Gastroesophageal sphincter (tissue), 3 donors: ENCODE data around the gene XRCC1.

Experiments used
- EP300 ChIP-seq: sonication (generic); formaldehyde crosslinking; IDR thresholded peaks from one replicate; pipeline ENCODE4 v1.6.1; 2017; ENCODE audit warnings: antibody characterized with exemption, mild to moderate bottlenecking
- POLR2A ChIP-seq, 2 donors: fragments of 450-650 bp; IDR thresholded peaks; one replicate each; pipeline ENCODE4 v1.6.1; 2017; ENCODE audit warnings: antibody characterized with exemption in 2 of 2, mild to moderate bottlenecking in 2 of 2, moderate library complexity in 1 of 2
- POLR2AphosphoS5 ChIP-seq: sonication (generic); formaldehyde crosslinking; IDR thresholded peaks from one replicate; pipeline ENCODE4 v1.6.1; 2017; ENCODE audit warnings: antibody characterized with exemption
- TF ChIP-seq, protein P1 (sequence below), 4 experiments: fragments of 200-600 bp in 2 of 4; fragments of 450-650 bp in 2 of 4; sonication (generic) in 1 of 4; IDR thresholded peaks; one replicate each; pipeline ENCODE4 v1.5.1; 2017 to 2019; ENCODE audit warnings: antibody characterized with exemption in 4 of 4, mild to moderate bottlenecking in 2 of 4, moderate library complexity in 2 of 4

DNA sequence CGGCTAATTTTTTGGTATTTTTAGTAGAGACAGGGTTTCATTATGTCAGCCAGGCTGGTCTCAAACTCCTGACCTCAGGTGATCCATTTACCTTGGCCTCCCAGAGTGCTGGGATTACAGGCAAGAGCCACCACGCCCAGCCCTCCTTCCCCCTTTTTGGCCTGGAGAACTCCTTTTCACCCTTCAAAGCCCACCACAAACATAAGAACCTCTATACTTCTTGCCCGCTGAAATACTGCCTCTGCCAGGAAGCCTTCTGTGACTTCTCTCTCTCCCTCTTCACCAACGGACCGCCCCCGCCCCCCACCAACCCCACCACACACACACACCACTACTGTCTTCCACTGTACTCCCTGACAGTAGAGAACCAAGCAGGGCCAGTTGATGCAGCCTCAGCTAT, 41.6 kb upstream of the XRCC1 start:
- TF ChIP-seq, protein P1, sequence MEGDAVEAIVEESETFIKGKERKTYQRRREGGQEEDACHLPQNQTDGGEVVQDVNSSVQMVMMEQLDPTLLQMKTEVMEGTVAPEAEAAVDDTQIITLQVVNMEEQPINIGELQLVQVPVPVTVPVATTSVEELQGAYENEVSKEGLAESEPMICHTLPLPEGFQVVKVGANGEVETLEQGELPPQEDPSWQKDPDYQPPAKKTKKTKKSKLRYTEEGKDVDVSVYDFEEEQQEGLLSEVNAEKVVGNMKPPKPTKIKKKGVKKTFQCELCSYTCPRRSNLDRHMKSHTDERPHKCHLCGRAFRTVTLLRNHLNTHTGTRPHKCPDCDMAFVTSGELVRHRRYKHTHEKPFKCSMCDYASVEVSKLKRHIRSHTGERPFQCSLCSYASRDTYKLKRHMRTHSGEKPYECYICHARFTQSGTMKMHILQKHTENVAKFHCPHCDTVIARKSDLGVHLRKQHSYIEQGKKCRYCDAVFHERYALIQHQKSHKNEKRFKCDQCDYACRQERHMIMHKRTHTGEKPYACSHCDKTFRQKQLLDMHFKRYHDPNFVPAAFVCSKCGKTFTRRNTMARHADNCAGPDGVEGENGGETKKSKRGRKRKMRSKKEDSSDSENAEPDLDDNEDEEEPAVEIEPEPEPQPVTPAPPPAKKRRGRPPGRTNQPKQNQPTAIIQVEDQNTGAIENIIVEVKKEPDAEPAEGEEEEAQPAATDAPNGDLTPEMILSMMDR (IDR thresholded peaks at IDR 0.05): no peak
- TF ChIP-seq POLR2A (IDR thresholded peaks at IDR 0.05) (no peak), POLR2AphosphoS5 (no peak), EP300 (no peak)
